Erythroblast (primary cell): ENCODE results near the gene PDLIM4.

Experiments used
- GATA1 ChIP-seq: IDR thresholded peaks from 2 replicates; pipeline ENCODE4 v1.6.1; 2011; ENCODE audit warnings: low read depth, mild to moderate bottlenecking, control low read depth, low read length, moderate library complexity
- POLR2A ChIP-seq: IDR thresholded peaks from 2 replicates; pipeline ENCODE4 v1.6.1; 2011; ENCODE audit warnings: mild to moderate bottlenecking, low read length

GRCh38 chr5:132283423-132284043, 26.0 kb downstream of the PDLIM4 start:
- TF ChIP-seq POLR2A, result no peak
- no peak for TF ChIP-seq GATA1
